ENCODE results near the gene TTC39B.
"Not testable (repeated sequence)": the region's sequence is repeated elsewhere in the genome, so short reads cannot be mapped to it uniquely, and the experiment has no call there.

TTC39B gene

DNA sequence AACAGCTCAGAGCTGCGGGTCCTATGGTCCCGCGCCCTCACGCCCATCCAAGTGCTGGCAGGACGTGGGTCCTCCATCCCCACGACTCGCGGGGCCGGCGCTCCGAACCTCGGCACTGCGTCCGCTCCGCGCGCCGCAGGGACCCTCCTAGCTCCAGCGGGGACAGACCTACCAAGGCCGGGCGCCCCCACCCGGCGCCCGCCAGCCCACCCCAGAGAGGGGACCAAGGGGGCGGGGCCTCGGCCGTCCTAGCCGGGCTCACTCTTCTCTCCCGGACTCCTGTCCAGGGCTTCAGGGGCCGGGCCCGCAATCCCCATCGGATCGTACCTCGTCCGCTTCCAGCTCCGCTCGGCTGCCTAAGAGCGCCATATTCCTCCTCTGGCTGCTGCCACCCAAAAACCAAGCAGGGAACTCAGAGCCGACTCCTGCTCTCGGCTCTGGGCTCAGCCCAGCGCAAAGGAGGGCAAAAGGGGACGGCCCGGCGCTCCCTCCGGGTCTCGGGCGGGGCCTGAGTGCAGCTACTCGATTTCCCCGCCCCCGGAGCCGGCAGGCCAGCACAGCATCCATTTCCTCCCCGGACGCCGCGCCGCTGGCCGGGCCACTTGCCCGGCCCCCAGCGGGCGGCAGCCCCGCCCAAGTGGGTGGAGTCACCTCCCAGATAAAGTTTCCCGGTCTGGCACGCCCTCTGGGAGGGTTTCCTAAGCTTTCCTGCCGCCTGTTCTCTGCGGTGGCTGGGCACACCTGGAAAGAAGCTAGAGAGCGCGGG is at the start of gene TTC39B:
Gene TTC39B (minus strand): TSS at position 460 of the 766 bp plus-strand sequence. CDS start 91 bp downstream, at position 369.
- DNase-seq (ENCODE audit: insufficient read length, low spot score) (peak; percentile 75), FAIRE-seq (peak; percentile 85)

DNA sequence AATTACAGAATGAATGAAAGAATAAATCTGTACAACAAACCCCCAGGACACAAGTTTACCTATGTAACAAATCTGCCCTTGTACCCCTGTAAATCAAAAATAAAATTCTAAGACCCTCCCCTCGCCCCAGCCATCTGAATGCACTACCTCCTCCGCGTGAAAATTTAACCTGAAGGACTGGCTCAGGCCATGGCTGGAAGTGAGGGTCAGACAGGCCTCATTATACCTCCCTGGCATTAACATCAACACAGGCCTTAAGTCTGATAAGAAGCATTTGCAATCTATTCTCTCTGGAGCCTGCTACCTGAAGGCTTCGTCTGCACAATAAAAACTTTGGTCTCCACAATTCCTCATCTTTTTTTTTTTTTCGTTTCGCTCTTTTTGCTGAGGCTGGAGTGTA is 48.7 kb upstream of the TTC39B start:
- no peak for DNase-seq (ENCODE audit: insufficient read length, low spot score)
- FAIRE-seq = no peak

GRCh38 chr9:15354713-15355112 is 47.7 kb upstream of the TTC39B start:
- FAIRE-seq = no peak
- DNase-seq (ENCODE audit: insufficient read length, low spot score) = no peak

DNA sequence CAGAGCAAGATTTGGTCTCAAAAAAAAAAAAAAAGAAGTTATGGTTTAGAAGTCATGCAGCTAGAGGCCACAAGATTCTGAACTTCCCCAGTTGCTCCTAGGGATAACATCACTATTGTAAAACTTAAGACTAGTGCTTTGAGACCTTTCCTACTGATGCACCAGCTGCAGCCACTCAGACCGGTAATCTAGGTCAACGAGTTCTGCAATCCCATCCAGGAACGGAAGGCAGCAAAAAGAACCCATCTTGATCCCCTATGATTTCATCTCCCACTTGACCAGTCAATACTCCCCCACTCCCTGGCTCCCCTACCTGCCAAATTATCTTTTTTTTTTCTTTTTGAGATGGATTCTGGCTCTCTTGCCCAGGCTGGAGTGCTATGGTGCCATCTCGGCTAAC is 46.9 kb upstream of the TTC39B start:
- no peak for FAIRE-seq
- no peak for DNase-seq (ENCODE audit: insufficient read length, low spot score)

DNA sequence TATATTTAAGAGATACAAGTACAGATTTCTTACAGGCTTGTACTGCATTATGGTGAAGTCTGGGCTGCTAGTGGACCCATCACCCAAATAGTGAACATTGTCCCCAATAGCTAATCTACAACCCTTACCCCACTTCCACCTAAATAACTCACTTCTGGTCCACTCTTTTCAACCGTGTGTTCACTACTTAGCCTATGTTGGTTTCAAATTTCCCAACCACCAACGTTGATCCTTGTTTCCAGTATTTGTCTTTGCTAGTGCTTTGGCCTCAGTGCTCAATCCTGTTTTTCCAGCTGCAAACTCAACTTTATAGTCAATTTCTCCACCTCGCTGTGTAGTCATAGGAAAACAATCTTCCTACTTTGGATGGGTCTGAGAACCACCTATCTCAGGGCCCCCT is 45.3 kb upstream of the TTC39B start:
- no peak for DNase-seq (ENCODE audit: insufficient read length, low spot score)
- FAIRE-seq = no peak

DNA sequence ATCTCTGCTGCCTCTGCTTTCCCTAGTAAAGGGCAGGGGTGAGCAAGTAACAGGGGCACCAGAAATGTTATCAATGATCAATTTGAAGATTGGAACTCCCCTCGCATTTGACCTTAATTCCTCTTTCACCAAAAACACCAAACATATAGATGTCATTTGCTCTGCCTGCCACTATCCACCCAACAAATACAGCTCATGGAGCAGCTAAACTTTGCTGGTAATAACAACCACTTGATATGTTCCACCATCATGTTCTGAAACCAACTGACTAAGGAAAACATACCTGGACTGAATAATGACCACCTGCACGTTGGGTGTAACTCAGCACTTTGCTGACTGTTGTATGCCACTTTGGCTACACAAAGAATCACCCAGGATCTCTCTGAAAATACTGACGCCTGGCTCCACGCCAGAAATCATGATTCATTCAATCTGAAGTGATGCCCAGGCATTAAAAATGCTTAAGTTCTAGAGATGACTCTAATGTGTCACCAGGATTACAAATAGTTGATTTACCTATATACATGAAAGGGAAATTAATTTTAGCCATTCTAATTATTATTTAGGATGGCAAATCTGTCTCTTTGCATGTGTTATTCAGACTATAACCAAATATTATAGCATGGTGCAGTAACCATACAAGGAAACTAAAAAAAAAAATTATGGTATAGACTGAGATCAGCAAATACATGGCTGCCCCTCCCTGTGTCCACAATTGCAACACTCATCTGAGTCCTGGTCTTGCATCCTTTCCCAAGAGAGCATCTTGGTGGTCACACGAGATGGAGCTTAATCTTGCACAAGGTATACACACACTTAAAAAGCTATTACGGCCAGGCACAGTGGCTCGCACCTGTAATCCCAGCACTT is 43.1 kb upstream of the TTC39B start:
- DNase-seq (ENCODE audit: insufficient read length, low spot score) (no peak), FAIRE-seq (no peak)

- FAIRE-seq = no peak
- DNase-seq (ENCODE audit: insufficient read length, low spot score) = no peak
Observed at GRCh38 chr9:15346837-15347236, 39.8 kb upstream of the TTC39B start.

GRCh38 chr9:15344191-15344590 is 37.2 kb upstream of the TTC39B start:
- DNase-seq (ENCODE audit: insufficient read length, low spot score) (no peak), FAIRE-seq (no peak)

DNA sequence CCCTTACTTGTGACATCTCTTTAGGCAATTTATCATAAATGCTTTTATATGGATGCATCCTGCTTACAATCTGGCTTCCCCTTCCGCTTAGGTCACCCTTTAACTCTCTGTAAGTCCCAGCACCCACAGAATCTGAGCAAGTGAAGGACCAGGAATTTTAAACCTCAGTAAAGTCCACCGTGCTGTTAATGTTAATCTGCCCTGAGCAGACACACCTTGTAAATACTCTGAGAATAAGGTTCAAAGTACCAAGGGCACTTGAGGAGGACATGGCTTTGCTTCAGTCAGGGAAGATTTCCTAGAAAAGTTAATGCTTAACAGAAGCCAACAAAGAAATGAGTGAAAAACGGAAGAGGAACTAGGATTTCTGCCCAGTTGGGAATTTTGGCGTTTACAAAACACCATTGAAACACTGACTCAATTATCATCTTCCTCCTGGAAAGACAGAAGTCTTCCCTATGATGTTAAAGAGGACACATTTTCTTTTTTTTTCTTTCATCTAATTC is 26.4 kb upstream of the TTC39B start:
- DNase-seq (ENCODE audit: insufficient read length, low spot score) (no peak), FAIRE-seq (no peak)

DNA sequence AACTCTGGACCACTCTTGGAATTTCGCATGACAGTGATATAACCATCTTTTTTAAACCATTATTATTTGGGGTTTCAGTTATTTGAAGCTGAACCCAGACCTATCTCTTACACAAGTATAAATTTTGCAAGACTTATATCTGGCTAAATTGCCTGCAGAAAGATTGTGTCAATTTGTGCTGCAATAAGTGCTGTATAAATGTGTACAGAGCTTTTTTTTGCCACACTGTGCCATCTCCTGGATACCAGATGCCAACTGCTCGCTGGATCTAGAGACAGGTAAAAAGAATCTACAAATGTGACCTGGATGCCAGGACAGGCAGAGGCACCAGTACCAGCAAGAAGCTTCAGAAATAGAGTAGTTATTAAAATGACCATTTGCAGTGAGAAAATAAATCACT is 25.9 kb upstream of the TTC39B start:
- no peak for FAIRE-seq

GRCh38 chr9:15329539-15330109 is 22.6 kb upstream of the TTC39B start:
- no peak for FAIRE-seq

More for the DNA sequence above, 25.9 kb upstream of the TTC39B start:
- no peak for DNase-seq (ENCODE audit: insufficient read length, low spot score)

DNA sequence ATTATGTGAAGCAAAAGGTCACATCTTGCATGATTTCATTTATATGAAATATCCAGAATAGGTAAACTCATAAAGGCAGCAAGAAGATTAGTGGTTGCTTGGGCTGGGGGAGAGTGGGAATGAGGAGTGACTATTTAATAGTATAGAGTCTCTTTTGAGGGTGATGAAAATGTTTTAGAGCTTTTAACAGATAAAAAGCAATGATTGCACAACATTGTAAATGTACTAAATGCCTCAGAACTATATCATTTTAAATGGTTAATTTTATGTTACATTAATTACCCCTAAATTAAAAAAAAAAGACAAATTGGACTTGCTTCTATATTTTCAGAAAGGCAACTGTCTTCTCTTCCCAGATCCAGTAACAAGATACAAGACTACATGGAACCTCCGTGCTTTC is 21.9 kb upstream of the TTC39B start:
- DNase-seq (ENCODE audit: insufficient read length, low spot score) (no peak), FAIRE-seq (no peak)

More at GRCh38 chr9:15329539-15330109, 22.6 kb upstream of the TTC39B start:
- DNase-seq (ENCODE audit: insufficient read length, low spot score) = no peak

DNA sequence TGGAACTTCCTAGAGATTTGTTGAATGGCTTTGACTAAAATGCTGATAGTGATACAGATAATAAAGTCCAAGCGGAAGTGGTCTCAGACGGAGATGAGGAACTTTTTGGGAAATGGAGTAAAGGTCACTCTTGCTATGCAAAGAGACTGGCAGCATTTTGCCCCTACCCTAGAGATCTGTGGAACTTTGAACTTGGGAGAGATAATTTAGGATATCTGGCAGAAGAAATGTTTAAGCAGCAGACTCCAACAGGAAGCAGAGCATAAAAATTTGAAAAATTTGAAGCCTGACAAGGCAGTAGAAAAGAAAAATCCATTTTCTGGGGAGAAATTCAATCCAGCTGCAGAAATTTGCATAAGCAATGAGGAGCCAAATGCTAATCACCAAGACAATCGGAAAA is 15.7 kb upstream of the TTC39B start:
- not testable (repeated sequence) for FAIRE-seq; DNase-seq (ENCODE audit: insufficient read length, low spot score)

GRCh38 chr9:15319661-15320060 is 12.6 kb upstream of the TTC39B start:
- not testable (repeated sequence) for FAIRE-seq; DNase-seq (ENCODE audit: insufficient read length, low spot score)

GRCh38 chr9:15317836-15318235 is 10.8 kb upstream of the TTC39B start:
- no peak for DNase-seq (ENCODE audit: insufficient read length, low spot score)
- FAIRE-seq = no peak

GRCh38 chr9:15311607-15312006 is 4.6 kb upstream of the TTC39B start:
- no peak for FAIRE-seq
- no peak for DNase-seq (ENCODE audit: insufficient read length, low spot score)

DNA sequence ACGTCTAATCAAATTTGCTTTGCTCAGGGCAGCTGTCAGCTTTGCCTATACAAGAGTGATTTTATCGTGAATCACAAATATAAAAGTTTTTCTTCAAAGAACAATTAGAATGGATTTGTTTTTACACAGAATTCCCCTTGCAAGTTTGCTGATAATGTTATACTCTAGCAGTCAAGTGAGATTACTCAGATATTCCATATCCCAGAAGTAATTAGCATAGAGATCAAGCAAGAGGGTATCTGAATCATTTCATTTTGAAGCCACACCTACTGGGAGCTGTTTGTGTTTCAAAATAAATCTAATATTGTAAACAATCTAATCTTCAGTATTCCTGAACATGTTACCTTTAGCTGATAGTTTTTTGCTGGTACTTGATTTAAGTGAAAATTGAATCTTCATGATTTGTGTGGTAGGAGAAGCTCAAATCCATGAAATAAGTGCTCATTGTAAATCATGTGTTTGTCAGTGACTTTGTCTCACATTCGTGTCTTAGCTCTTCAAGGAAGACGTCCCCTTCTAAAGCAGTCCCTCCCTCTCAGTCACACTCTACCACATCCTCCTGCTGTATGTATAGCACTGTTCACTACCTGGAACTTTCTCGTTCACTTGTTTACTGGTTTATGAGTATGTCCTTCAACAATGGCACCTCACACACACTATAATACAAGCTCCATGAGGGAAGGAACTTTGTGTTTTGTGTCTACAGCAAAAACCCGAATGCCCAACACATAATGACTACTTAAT is 3.3 kb upstream of the TTC39B start:
- FAIRE-seq (no peak), DNase-seq (ENCODE audit: insufficient read length, low spot score) (no peak)

GRCh38 chr9:15308511-15308910 is 1.5 kb upstream of the TTC39B start:
- DNase-seq (ENCODE audit: insufficient read length, low spot score) (no peak), FAIRE-seq (no peak)

GRCh38 chr9:15307523-15307841 is 466 bp upstream of the TTC39B start:
- no peak for DNase-seq (ENCODE audit: insufficient read length, low spot score)
- no peak for FAIRE-seq

DNA sequence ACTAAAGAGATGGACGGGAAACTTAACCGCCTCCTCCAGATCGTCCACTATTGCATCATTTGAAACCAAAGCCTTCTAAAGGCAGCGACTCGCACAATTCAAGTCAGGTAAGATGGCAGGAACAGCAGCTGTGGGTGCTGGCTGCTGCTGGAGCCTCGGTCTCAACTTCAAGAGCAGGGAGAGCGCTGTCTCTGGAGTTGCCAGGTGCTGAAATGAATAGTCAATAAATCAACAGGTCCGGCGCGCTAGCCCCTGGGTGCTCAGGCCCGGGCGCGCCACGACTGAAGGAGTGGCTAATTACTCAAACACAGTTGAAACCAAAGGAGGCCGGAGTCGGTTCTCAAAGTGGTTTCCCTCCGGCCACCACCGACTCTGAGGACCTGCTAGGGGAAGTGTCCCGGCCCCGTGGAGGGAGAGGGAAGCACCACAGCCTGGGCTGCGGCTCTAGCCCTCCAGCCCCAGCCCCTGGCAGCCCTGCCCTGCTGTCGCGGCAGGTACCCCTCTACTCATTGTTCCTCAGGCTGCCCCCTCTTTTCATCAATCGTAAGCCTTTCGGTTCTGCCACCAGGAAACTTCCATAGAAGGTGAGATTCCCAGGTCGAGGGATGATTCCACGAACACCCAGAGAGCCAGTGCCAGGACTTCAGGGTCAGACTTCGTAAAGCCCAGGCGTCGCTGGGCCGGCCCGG is 804 bp downstream of the TTC39B start:
- peak; percentile 64 for FAIRE-seq
- peak; percentile 8 for DNase-seq (ENCODE audit: insufficient read length, low spot score)

All from GM19239 (cell line).